Endothelial cell (in vitro differentiated cells): Measurements from ENCODE around the gene BEX3. TPM values are rescaled to one million over a fixed set of nuclear protein-coding genes. Genes with fewer than 3 reads are reported as not detected.

Experiments
- DNase-seq: peaks from one replicate; pipeline ENCODE4 v3.0.0; 2021; ENCODE audit warnings: low spot score
- H3K27ac Mint-ChIP-seq: one replicate; pipeline ENCODE4 v1.8.0; 2021; ENCODE audit warnings: mixed read lengths, inconsistent platforms; ENCODE audit not compliant: unreplicated experiment
- H3K27me3 Mint-ChIP-seq: one replicate; pipeline ENCODE4 v1.8.0; 2021; ENCODE audit warnings: mild to moderate bottlenecking, moderate library complexity, mixed read lengths, inconsistent platforms; ENCODE audit not compliant: unreplicated experiment
- H3K36me3 Mint-ChIP-seq: one replicate; pipeline ENCODE4 v1.8.0; 2021; ENCODE audit warnings: mild to moderate bottlenecking, low read depth, mixed read lengths, inconsistent platforms; ENCODE audit not compliant: unreplicated experiment
- H3K4me1 Mint-ChIP-seq: one replicate; pipeline ENCODE4 v1.8.0; 2021; ENCODE audit warnings: mild to moderate bottlenecking, mixed read lengths, inconsistent platforms; ENCODE audit not compliant: unreplicated experiment
- H3K4me3 Mint-ChIP-seq: one replicate; pipeline ENCODE4 v1.8.0; 2021; ENCODE audit warnings: mild to moderate bottlenecking, mixed read lengths, inconsistent platforms; ENCODE audit not compliant: unreplicated experiment
- H3K9me3 Mint-ChIP-seq: one replicate; pipeline ENCODE4 v1.8.0; 2021; ENCODE audit warnings: mixed read lengths, inconsistent platforms; ENCODE audit not compliant: unreplicated experiment
- CTCF ChIP-seq: fragments of 200-600 bp; sonication (generic); IDR thresholded peaks from one replicate; pipeline ENCODE4 v1.5.0; 2021; ENCODE audit warnings: antibody characterized with exemption; ENCODE audit not compliant: unreplicated experiment
- total RNA-seq: library from RNA; stranded (reverse); fragmentation: NEBNext Ultra II Directional; extraction: Animal tissue kit (Norgen Biotek cat#: 25700); gene quantifications from one replicate; pipeline ENCODE4 v1.2.1, GENCODE V29; 2021; ENCODE audit not compliant: unreplicated experiment

Gene BEX3
- total RNA-seq, 1 donor from 2014 or later: 313 TPM

- Mint-ChIP-seq H3K27me3 (no peaks in the 10 kb centered on the region), H3K36me3 (no peaks in the 10 kb centered on the region), H3K9me3 (no peaks in the 10 kb centered on the region), H3K27ac (no peak overlapping the region), H3K4me3 (no peak overlapping the region), H3K4me1 (peaks cover 7% of the 10 kb centered on the region)
- no peak for DNase-seq
- TF ChIP-seq CTCF: no peak
These were observed 47.8 kb downstream of the BEX3 start for GRCh38 chrX:103423955-103424638.

Other genes with a start within 250 kb of the BEX3 start
- gene BEX4, start 161.4 kb upstream of the BEX3 start, total RNA-seq: 85.0 TPM
- 81.2 TPM for gene TCEAL8, start 121.4 kb upstream of the BEX3 start, total RNA-seq
- 3.0 TPM for gene TCEAL5, start 99.8 kb upstream of the BEX3 start, total RNA-seq
- gene BEX2, start 65.5 kb upstream of the BEX3 start, total RNA-seq: 50.4 TPM
- 23.7 TPM for gene TCEAL7, start 46.3 kb upstream of the BEX3 start, total RNA-seq
- 126 TPM for gene TCEAL9, start 20.0 kb upstream of the BEX3 start, total RNA-seq
- gene RAB40A, start 143.0 kb downstream of the BEX3 start, total RNA-seq: 0.36 TPM
- 95.5 TPM for gene TCEAL4, start 209.0 kb downstream of the BEX3 start, total RNA-seq
- 12.2 TPM for gene TCEAL3, start 231.4 kb downstream of the BEX3 start, total RNA-seq